ENCODE data around the gene ANKFY1.

- TF ChIP-seq POLR2A (IDR thresholded peaks at IDR 0.05; ENCODE audit: extremely low read depth, insufficient read length) (no peak), CTCF (IDR thresholded peaks at IDR 0.05; ENCODE audit: low read depth, low read length) (no peak)
- TF ChIP-seq, protein P1, sequence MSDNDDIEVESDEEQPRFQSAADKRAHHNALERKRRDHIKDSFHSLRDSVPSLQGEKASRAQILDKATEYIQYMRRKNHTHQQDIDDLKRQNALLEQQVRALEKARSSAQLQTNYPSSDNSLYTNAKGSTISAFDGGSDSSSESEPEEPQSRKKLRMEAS (IDR thresholded peaks at IDR 0.05; ENCODE audit: low read depth, low read length), result no peak
Measured at GRCh38 chr17:4172356-4172755, 91.4 kb downstream of the ANKFY1 start.

Measured in NB4 (cell line).